Vagina (tissue), 2 donors: ENCODE data around the gene HEMK1. TPM values are rescaled to one million over a fixed set of nuclear protein-coding genes. Genes with fewer than 3 reads are reported as not detected.

ENCODE experiments used
- DNase-seq, 2 donors: peaks; one replicate each; pipeline ENCODE4 v3.0.0-alpha.2; 2017; ENCODE audit errors: extremely low spot score in 2 of 2
- H3K27ac ChIP-seq: fragments of 200-600 bp; sonication (generic); one replicate; pipeline ENCODE4 v1.5.1; 2019
- H3K27me3 ChIP-seq: fragments of 200-600 bp; sonication (generic); one replicate; pipeline ENCODE4 v1.5.1; 2019
- H3K36me3 ChIP-seq, 2 donors: fragments of 200-600 bp; sonication (generic); one replicate each; pipeline ENCODE4 v1.5.1; 2017 to 2019
- H3K4me1 ChIP-seq: fragments of 200-600 bp; sonication (generic); one replicate; pipeline ENCODE4 v1.5.1; 2019
- H3K4me3 ChIP-seq, 2 donors: fragments of 200-600 bp; sonication (generic); 1 replicate in 1 of 2; 2 replicates in 1 of 2; pipeline ENCODE4 v1.5.1; 2016 to 2019
- H3K9me3 ChIP-seq: fragments of 200-600 bp; sonication (generic); one replicate; pipeline ENCODE4 v1.5.1; 2019
- POLR2A ChIP-seq, 2 donors: fragments of 450-650 bp; IDR thresholded peaks; one replicate each; pipeline ENCODE4 v1.6.1; 2017; ENCODE audit warnings: antibody characterized with exemption in 2 of 2, mild to moderate bottlenecking in 2 of 2, moderate library complexity in 2 of 2
- POLR2AphosphoS5 ChIP-seq, 2 donors: sonication (generic); formaldehyde crosslinking; IDR thresholded peaks; one replicate each; pipeline ENCODE4 v1.9.0; 2017; ENCODE audit warnings: antibody characterized with exemption in 2 of 2, mild to moderate bottlenecking in 2 of 2, low read depth in 1 of 2; ENCODE audit not compliant: insufficient read depth in 1 of 2
- intact Hi-C: fragments of 100-400 bp; cut with DNase I; formaldehyde crosslinking; loops from one replicate; pipeline ENCODE4 v1.15.1; 2023
- total RNA-seq: library from RNA; depleted of rRNA; stranded (reverse); fragments of >200 nt; gene quantifications from one replicate; pipeline ENCODE4 v1.2.3, GENCODE V29; 2016
- TF ChIP-seq, protein P1 (sequence below), 3 experiments: fragments of 450-650 bp in 2 of 3; fragments of 200-600 bp in 1 of 3; sonication (generic) in 1 of 3; IDR thresholded peaks; one replicate each; pipeline ENCODE4 v1.5.1; 2017 to 2019; ENCODE audit warnings: antibody characterized with exemption in 3 of 3, mild to moderate bottlenecking in 2 of 3, moderate library complexity in 2 of 3

The HEMK1 gene
- total RNA-seq, 1 donor from 2014 or later, result 3.4 TPM

- H3K9me3 ChIP-seq, result no peaks in the 10 kb centered on the region
- intact Hi-C loops, result no loop called here
- no peaks in the 10 kb centered on the region for H3K27me3 ChIP-seq
- H3K4me1 ChIP-seq, result peaks cover 71% of the 10 kb centered on the region
- TF ChIP-seq POLR2AphosphoS5 (IDR thresholded peaks at IDR 0.05; ENCODE audit: insufficient read depth in 1 of 2, low read depth in 1 of 2), result peak in 1 of 2 donors; percentile 8
- TF ChIP-seq, protein P1, sequence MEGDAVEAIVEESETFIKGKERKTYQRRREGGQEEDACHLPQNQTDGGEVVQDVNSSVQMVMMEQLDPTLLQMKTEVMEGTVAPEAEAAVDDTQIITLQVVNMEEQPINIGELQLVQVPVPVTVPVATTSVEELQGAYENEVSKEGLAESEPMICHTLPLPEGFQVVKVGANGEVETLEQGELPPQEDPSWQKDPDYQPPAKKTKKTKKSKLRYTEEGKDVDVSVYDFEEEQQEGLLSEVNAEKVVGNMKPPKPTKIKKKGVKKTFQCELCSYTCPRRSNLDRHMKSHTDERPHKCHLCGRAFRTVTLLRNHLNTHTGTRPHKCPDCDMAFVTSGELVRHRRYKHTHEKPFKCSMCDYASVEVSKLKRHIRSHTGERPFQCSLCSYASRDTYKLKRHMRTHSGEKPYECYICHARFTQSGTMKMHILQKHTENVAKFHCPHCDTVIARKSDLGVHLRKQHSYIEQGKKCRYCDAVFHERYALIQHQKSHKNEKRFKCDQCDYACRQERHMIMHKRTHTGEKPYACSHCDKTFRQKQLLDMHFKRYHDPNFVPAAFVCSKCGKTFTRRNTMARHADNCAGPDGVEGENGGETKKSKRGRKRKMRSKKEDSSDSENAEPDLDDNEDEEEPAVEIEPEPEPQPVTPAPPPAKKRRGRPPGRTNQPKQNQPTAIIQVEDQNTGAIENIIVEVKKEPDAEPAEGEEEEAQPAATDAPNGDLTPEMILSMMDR (IDR thresholded peaks at IDR 0.05), result no peak
- TF ChIP-seq POLR2A (IDR thresholded peaks at IDR 0.05), result no peak
- peak overlapping the region; percentile 79 to 89 for H3K4me3 ChIP-seq
- no peak for DNase-seq
- peaks cover 0 to 10% of the 10 kb centered on the region in 2 donors for H3K36me3 ChIP-seq
- H3K27ac ChIP-seq, result peak overlapping the region; percentile 91
Measured at GRCh38 chr3:50610181-50610971, 41.1 kb downstream of the HEMK1 start.

GRCh38 chr3:50610992-50611463 is 41.7 kb downstream of the HEMK1 start:
- Histone ChIP-seq H3K27ac (peak overlapping the region; percentile 91), H3K9me3 (no peaks in the 10 kb centered on the region), H3K4me3 (peak overlapping the region; percentile 79 to 89), H3K36me3 (peaks cover 0 to 10% of the 10 kb centered on the region in 2 donors), H3K27me3 (no peaks in the 10 kb centered on the region), H3K4me1 (peaks cover 69% of the 10 kb centered on the region)
- intact Hi-C loops, result no loop called here
- TF ChIP-seq POLR2A (IDR thresholded peaks at IDR 0.05), result no peak
- TF ChIP-seq, protein P1 (IDR thresholded peaks at IDR 0.05), result peak in 1 of 3 experiments; percentile 13
- no peak for DNase-seq

- peak within 1 kb of the TSS; percentile 79 to 89 for H3K4me3 ChIP-seq
- TF ChIP-seq POLR2AphosphoS5 (IDR thresholded peaks at IDR 0.05; ENCODE audit: insufficient read depth in 1 of 2, low read depth in 1 of 2), result peak; percentile 91
- TF ChIP-seq, protein P1 (IDR thresholded peaks at IDR 0.05), result peak in 2 of 3 experiments; percentile 5 to 25
- TF ChIP-seq POLR2A (IDR thresholded peaks at IDR 0.05), result peak in 1 of 2 donors; percentile 90
- peaks cover 0 to 10% of the 10 kb centered on the region in 2 donors for H3K36me3 ChIP-seq
- H3K27ac ChIP-seq, result peak within 1 kb of the TSS; percentile 91
- intact Hi-C loops, result loop anchor here (1.0 kb wide), 1 partner anchor 40 kb away; no protein-coding TSS in a partner anchor
- no peaks in the 10 kb centered on the region for H3K9me3 ChIP-seq
- DNase-seq, result peak in 1 of 2 donors; percentile 98
- H3K4me1 ChIP-seq, result peaks cover 68% of the 10 kb centered on the region
- no peaks in the 10 kb centered on the region for H3K27me3 ChIP-seq
Measured at GRCh38 chr3:50611464-50612233, 42.3 kb downstream of the HEMK1 start, which contains the start of gene CISH. CISH (minus strand) TSS chr3:50611774; CDS start chr3:50611650, 124 bp downstream.

GRCh38 chr3:50612234-50612882 is 43.0 kb downstream of the HEMK1 start:
- peak overlapping the region; percentile 79 to 89 for H3K4me3 ChIP-seq
- H3K36me3 ChIP-seq, result peaks cover 0 to 6% of the 10 kb centered on the region in 2 donors
- H3K27ac ChIP-seq, result peak overlapping the region; percentile 91
- intact Hi-C loops, result loop anchor here (1.0 kb wide), 1 partner anchor 41 kb away; no protein-coding TSS in a partner anchor
- H3K27me3 ChIP-seq, result no peaks in the 10 kb centered on the region
- no peak for DNase-seq
- H3K4me1 ChIP-seq, result peaks cover 62% of the 10 kb centered on the region
- TF ChIP-seq POLR2A (IDR thresholded peaks at IDR 0.05), result no peak
- TF ChIP-seq, protein P1 (IDR thresholded peaks at IDR 0.05), result no peak
- TF ChIP-seq POLR2AphosphoS5 (IDR thresholded peaks at IDR 0.05; ENCODE audit: insufficient read depth in 1 of 2, low read depth in 1 of 2), result no peak
- H3K9me3 ChIP-seq, result no peaks in the 10 kb centered on the region
